HG02840 (cell line): ENCODE data around the gene IFTAP.

Experiments
- ATAC-seq: cut with Tn5 transposase; IDR thresholded peaks from one replicate; pipeline ENCODE4 v1.9.1; 2021; ENCODE audit warnings: mild to moderate bottlenecking, moderate library complexity, moderate number of reproducible peaks; ENCODE audit not compliant: unreplicated experiment, low FRiP score

Gene IFTAP

DNA sequence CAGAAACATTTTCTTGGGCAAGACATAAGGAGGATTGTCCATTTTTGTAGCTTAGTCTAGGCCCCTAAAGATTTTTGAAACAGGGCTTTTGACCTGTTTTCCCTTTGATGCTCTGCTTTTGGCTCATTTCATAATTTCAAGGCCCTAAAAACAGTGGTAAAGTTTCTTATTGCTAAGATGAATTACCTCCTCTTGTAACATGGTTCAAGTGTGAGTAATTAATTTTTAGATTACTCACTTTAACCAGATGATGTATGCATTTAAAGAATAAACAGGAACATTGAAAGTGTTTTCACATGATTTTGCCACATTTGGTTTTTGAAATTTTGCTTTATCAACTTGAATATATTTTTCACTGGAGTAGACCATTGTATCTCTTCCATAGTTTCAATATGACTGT is 2.6 kb downstream of the IFTAP start:
- ATAC-seq: no peak

DNA sequence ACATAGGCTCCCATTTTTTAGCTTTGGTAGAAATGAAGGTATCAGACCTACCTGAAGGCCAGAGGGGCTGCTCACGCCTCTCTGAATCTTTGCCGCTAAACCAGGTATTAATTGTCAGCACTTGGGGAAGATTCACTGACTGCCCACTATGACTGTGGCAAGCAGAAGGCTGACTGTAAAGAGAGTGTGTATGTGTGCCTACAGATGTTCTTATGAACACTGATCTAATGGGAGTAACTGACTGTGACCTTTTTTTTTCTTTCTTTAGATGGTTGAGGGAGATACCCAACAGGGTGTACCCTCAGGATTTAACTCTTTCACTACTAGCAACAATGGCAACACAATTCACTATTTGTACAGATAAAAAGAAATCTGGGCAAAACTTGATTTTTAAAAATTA is 3.7 kb downstream of the IFTAP start, which contains the start of gene RAG2:
TSS of gene RAG2 (minus strand) at position 186 of the 400 bp plus-strand sequence. CDS start 4,068 bp downstream, outside the sequence.
- no peak for ATAC-seq

GRCh38 chr11:36600180-36600579 is 5.9 kb downstream of the IFTAP start:
- no peak for ATAC-seq

GRCh38 chr11:36601155-36601554 is 6.9 kb downstream of the IFTAP start:
- no peak for ATAC-seq

GRCh38 chr11:36602135-36602534 is 7.8 kb downstream of the IFTAP start:
- no peak for ATAC-seq

DNA sequence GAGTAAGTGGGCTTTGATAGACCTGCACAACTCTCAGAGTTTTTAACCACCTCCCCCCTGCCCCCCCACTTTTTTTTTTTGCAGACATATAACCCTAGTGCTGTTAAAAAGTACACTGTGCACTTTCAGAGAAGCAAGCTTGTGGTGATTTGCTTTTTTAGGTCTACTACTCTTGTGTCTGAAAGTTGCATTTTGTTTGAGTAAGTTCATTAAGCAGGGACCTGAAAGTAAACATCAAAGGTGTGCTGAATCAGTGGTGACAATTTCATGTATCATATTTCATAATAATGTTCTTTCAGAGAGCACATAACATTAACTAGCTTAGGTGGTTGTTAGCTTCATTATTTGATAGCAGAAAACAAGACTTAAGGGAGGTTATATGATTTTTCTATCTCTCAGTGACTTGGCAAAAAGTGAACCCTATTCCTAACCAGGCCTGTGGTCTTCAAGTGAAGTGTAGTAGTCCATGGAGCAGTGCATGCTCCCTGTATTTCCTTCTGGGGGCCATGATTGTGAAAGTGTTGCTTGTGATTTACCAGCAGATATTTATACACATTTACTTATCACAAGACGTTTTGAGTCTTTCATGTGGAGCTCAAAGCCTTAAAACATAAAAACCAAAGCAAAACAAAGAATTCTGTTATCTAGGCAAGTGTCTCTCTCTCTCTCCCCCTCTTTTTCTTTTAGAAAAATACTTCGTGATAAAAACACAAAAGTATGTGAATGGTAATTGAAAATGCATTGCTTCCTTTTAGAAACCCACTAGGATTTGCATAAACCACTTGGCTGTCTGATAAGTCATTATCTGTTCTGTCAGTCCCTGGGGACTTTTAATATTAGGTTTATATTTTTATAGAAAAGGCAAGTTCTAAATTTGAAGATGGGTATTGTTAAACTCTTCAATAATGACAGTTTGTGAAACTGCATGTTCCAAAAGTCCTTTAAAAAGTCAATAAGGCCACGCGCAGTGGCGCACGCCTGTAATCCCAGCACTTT is 11.2 kb downstream of the IFTAP start:
- no peak for ATAC-seq

DNA sequence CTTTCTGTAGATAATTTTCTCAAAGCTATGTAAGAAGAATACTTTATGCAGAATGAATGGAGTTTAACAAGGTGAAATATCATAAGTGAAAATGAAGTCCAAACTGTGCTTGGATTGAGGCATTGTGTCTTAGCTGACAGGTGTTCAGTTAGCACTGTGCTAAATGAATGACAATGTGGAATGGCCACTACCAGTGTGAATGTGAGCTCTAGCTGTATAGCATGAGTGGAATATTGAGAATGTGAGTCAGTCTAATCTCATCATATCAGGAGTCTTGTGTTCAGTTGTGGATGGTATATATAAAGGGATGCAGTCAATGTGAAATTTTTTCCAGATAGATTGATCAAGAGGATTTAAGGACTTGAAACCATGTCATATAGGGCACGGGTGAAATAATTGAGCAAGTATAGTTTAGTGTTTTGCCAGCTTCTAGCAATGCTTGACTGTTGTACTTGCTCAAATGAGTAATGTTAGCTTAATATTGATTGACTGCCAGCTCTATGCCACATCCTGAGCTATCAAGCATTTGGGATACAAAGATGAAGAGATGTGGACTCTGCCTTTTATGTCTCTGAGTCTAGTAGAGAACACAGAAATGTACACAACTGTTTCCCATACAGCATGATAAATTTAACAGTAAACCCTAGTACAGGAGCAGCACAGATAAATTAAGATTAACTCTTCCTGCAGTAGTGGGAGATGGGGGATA is 14.3 kb downstream of the IFTAP start:
- no peak for ATAC-seq

DNA sequence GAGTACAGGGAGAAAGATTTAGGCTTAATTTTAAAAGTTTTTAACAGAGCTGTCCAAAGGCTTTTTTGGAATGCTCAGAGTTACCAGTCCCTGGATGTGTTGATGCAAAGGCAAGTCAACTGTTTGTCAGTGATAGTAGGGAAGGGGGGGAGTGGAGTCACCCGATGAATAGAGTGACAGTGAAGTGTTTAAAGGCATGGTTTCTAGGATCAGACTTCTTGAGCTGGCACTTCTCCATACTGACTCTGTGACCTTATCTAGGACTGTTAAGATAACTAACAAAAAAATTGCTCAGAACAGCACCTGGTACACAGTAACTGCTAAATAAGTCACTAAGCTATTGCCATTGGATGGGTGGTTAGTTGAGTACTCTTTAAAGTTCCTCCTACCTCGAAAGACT is 15.1 kb downstream of the IFTAP start:
- ATAC-seq: no peak

GRCh38 chr11:36615826-36616225 is 21.5 kb downstream of the IFTAP start:
- no peak for ATAC-seq

DNA sequence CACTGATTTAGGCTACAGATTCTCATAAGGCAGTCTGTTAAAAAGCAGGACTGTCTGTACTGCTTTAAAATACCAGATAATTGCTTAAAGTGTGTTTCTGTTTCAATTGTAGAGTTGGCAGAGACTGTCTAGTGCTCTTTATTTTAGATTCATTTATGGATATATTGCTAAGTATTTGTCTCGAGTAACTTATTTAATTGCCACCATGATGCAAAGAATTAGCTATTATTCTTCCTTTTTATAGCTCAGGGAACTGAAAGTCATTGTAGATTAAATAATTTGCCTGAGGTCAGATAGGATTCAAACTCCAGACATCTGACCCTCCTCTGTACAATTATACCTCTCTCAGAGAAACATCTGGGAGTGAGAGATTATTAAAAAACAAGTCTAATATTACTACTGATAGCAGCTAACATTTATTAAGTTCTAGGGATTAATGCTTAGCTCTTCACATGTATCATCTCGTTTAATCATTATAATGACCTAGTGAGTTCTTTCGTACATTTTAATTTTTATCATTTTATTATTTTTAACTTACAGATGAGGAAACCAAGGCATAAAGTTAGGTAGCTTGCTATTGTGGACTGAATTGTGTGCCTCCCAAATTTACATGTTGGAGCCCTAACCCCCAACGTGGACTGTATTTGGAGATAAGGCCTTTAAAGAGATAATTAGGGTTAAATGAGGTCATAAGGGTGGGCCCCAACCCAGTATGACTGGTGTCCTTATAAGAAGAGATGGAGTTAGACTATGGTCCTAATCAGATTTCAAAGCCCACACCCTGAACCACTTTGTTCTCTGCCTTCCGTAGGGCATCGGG is 23.5 kb downstream of the IFTAP start:
- ATAC-seq: no peak

DNA sequence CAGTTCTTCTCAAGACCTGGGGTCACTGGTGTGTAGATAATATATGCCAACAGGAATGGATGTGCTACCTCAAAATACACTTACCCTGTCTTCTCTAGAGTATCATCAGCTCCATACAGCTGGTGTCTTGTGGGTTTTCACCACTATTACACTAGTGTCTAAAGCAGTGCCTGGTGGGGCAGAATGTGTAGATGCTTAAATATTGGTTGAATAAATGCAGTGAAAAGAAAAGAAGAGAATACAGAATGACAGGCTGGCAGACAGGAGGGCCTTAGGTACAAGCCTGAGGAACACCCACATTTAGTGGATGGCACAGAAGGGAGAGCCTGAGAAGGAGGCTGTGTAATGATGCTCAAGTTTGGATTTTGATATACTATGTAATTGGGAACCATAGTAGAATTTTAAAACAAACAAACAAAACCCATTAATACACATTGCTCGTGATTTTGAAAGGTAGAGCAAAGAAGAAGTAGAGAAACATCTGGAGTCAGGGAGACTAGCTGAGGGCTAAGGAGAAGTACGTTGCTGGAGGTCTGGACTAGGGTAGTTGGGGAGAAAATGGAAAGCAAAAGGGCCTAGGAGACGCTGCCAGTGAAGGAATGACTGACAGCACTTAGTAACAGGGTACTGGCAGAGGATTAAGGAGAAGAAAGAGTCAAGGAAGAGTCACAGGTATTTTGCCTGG is 24.2 kb downstream of the IFTAP start:
- ATAC-seq: no peak

DNA sequence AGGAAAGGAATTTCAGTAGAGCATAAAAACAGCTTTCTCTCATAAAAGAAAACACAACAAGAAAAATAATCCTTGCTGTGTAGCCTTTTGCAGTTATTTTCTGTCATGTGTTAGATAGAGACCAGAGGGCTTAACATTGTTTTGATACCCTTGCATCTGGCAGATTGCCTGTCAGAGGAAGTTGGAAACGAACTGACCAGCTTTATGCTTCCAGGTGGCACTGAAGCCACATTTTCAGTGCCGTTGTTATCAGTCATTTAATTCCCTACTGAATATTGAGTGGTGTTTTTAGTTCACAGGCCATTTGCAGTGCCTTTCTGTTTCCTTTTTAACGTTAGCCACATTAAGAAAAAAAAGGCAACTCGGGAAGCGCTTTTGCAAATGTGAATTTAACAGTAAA is 25.2 kb downstream of the IFTAP start:
- no peak for ATAC-seq

DNA sequence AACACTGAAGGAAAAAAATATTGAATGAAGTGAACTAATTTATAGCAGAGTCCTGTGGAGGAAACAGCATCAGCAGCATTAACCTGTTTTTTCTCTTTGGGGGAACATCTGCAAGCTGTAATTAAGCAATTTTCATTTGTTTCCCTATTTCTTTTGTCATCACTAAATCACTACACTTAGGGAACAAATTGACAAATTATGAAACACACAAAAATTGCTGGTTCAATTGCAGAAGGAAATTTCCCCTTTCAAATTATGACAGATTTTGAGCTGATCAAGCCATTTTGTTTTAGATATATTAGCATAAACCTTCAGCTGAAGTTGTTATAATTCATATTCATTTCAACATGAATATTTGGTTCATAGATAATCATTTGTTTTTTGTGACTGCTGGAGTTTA is 25.9 kb downstream of the IFTAP start:
- ATAC-seq: no peak

- ATAC-seq: no peak
Observed at GRCh38 chr11:36622431-36623136, 28.3 kb downstream of the IFTAP start.

- no peak for ATAC-seq
Observed at GRCh38 chr11:36623494-36623893, 29.2 kb downstream of the IFTAP start.

DNA sequence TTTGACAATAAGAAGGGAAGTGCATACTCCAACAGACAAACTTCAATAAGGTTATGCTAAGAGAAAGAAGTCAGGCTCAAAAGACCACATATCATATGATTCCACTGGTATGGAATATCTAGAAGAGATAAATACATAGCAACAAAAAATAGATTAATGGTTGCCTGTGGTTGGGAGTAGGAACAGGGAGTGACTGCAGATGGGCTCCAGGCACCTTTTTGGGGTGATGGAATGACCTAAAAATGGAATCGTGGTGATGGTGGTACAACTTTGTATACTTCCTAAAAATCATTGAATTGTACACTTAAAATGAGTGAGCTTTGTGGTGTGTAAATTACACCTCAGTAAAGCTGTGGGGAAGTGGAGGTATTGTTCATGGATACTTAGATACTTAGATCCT is 32.7 kb downstream of the IFTAP start:
- no peak for ATAC-seq

GRCh38 chr11:36627471-36627870 is 33.2 kb downstream of the IFTAP start:
- ATAC-seq: no peak

DNA sequence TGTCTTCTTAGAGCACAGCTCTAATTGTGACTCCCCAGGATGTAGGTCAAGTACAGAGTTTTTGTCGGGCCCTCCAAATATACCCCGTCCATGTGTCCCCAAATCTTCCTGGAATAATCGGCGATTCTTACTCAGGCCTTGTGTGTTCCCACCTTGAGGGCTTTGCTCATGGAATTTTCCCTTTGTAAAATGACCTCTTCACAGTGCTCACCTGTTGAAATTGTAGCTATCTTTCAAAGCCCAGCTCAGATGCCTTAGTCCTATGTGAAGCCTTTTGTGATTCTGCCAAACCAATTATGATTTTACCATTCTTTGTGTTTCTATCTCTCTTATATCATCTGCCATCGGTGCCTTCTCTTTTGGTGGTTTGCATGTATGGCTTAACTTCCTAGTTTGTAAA is 33.8 kb downstream of the IFTAP start:
- no peak for ATAC-seq

DNA sequence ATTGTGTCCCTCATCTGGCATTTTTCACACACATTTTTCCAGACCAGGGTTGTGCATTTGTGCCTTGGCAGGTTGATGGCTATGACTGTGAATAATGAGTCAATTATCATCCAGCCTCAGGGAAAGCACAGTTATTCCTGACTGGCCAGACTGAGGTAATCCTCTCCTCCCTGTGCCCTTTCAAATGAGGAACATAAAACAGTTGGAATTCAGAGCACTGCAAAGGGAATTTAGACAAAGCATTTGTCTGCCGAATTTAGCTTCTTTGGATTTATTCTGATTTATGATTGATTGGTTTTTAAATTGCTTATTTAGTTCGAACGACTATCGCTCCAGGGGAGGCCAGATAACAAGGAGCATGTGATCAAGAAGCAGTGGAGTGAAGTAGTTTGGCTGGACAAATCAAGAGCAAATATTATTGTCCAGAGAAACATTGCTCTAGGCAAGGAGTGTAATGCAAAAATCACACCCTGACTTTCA is 34.5 kb downstream of the IFTAP start:
- no peak for ATAC-seq
